OCI-LY7 (cell line): ENCODE measurements around the gene PTGES3. TPM values are rescaled to one million over a fixed set of nuclear protein-coding genes. Genes with fewer than 3 reads are reported as not detected.

Source experiments
- BruUV-seq: library from RNA; stranded (reverse); fragments of 400-500 nt; replicated peaks from 2 replicates; lab custom pipeline; 2021; lab: Mats Ljungman, UMichigan
- CTCF ChIA-PET: fragments of 300-600 bp; sonication (Branson Sonifier 250); formaldehyde crosslinking; loops from one replicate; lab custom pipeline; 2022; ENCODE audit warnings: antibody characterized with exemption; ENCODE audit not compliant: unreplicated experiment; lab: Charles Lee
- POLR2A ChIA-PET: fragments of 300-600 bp; sonication (Branson Sonifier 250); formaldehyde crosslinking; loops from one replicate; lab custom pipeline; 2022; ENCODE audit warnings: antibody characterized with exemption; lab: Charles Lee
- DNase-seq: peaks from one replicate; pipeline ENCODE4 v3.0.0-alpha.2; 2015; ENCODE audit warnings: low spot score
- H2AFZ ChIP-seq: fragments of 200-600 bp; sonication (generic), shearing (Covaris generic); 2 replicates; pipeline ENCODE4 v1.6.1; 2014; ENCODE audit warnings: mild to moderate bottlenecking, antibody characterized with exemption, low read length, moderate library complexity
- H3K27ac ChIP-seq: fragments of 200-600 bp; sonication (generic); 2 replicates; pipeline ENCODE4 v1.5.1; 2014; ENCODE audit warnings: mixed run types, low read depth, mild to moderate bottlenecking, moderate library complexity, low read length, inconsistent platforms; ENCODE audit not compliant: poor library complexity, severe bottlenecking
- H3K36me3 ChIP-seq: fragments of 200-600 bp; sonication (generic); 2 replicates; pipeline ENCODE4 v1.6.1; 2014; ENCODE audit warnings: mild to moderate bottlenecking, antibody characterized with exemption, low read length, moderate library complexity, mixed read lengths; ENCODE audit not compliant: insufficient read depth
- H3K4me1 ChIP-seq: fragments of 200-600 bp; sonication (generic); 2 replicates; pipeline ENCODE4 v1.5.1; 2014; ENCODE audit warnings: mild to moderate bottlenecking, low read length; ENCODE audit not compliant: insufficient read depth, poor library complexity, severe bottlenecking
- H3K4me2 ChIP-seq: fragments of 200-600 bp; sonication (generic); 2 replicates; pipeline ENCODE4 v1.6.1; 2014; ENCODE audit warnings: mild to moderate bottlenecking, low read length
- H3K4me3 ChIP-seq: fragments of 200-600 bp; sonication (generic); 2 replicates; pipeline ENCODE4 v1.5.1; 2014; ENCODE audit warnings: mild to moderate bottlenecking, low read depth, low read length; ENCODE audit not compliant: poor library complexity, severe bottlenecking
- H3K79me2 ChIP-seq: fragments of 200-600 bp; sonication (generic); 2 replicates; pipeline ENCODE4 v1.6.1; 2016; ENCODE audit warnings: low read depth, mild to moderate bottlenecking, low read length, moderate library complexity, mixed read lengths; ENCODE audit not compliant: insufficient read depth
- H3K9me2 ChIP-seq: fragments of 200-600 bp; sonication (generic); 2 replicates; pipeline ENCODE4 v1.6.1; 2016; ENCODE audit warnings: mild to moderate bottlenecking, low read length, mixed read lengths; ENCODE audit not compliant: insufficient read depth
- H3K9me3 ChIP-seq: fragments of 200-600 bp; sonication (generic); 2 replicates; pipeline ENCODE4 v1.6.1; 2014; ENCODE audit warnings: mild to moderate bottlenecking, mixed run types, low read length, mixed read lengths
- H4K20me1 ChIP-seq: fragments of 200-600 bp; sonication (generic); 2 replicates; pipeline ENCODE4 v1.6.1; 2014; ENCODE audit warnings: mild to moderate bottlenecking, antibody characterized with exemption, low read length, moderate library complexity, mixed read lengths; ENCODE audit not compliant: insufficient read depth
- CTCF ChIP-seq: fragments of 200-600 bp; sonication (generic); conservative IDR thresholded peaks from 2 replicates; pipeline ENCODE4 v1.5.1; 2014; ENCODE audit warnings: mild to moderate bottlenecking, antibody characterized with exemption, low read length, moderate library complexity, mixed read lengths
- EZH2phosphoT487 ChIP-seq: fragments of 200-600 bp; sonication (generic); IDR thresholded peaks from 2 replicates; pipeline ENCODE4 v1.6.1; 2018; ENCODE audit warnings: low read depth, borderline replicate concordance, mild to moderate bottlenecking, mixed run types, antibody characterized with exemption, low read length, moderate library complexity, mixed read lengths
- intact Hi-C: fragments of 100-400 bp; cut with micrococcal nuclease; formaldehyde crosslinking; loops from one replicate; pipeline ENCODE4 v1.10.0; 2022; ENCODE audit not compliant: unreplicated experiment
- total RNA-seq, 2 experiments: library from RNA; depleted of rRNA in 1 of 2; stranded (reverse); fragments of >200 nt in 1 of 2; shearing (Covaris generic) in 1 of 2; gene quantifications; 2 replicates each; pipeline ENCODE4 v1.2.3, GENCODE V29; 2014 to 2022

PTGES3 gene
- total RNA-seq, 2 experiments from 2014 or later = 91.2 to 269 TPM

GRCh38 chr12:56677680-56678079, 10.4 kb downstream of the PTGES3 start:
- DNase-seq = no peak
- no peak for TF ChIP-seq EZH2phosphoT487
- no peak for TF ChIP-seq CTCF
- intact Hi-C loops = no loop called here
- Histone ChIP-seq H3K27ac (no peak overlapping the region), H3K4me2 (no peak overlapping the region), H3K4me3 (no peak overlapping the region), H4K20me1 (peaks cover 30% of the 10 kb centered on the region), H3K4me1 (no peaks in the 10 kb centered on the region), H3K9me2 (no peaks in the 10 kb centered on the region), H3K36me3 (peaks cover 91% of the 10 kb centered on the region), H3K79me2 (peaks cover 97% of the 10 kb centered on the region), H2AFZ (no peak overlapping the region), H3K9me3 (no peaks in the 10 kb centered on the region)
- CTCF ChIA-PET = no interaction called here
- BruUV-seq = TSS peak; percentile 13
- POLR2A ChIA-PET = interaction anchor here (0.7 to 1.3 kb wide), 3 partner anchors 9 to 955 kb away, joined by 3 to 8 read pairs (median 4); partner anchors contain the start of gene B4GALNT1

- no peak for DNase-seq
- CTCF ChIA-PET = no interaction called here
- Histone ChIP-seq H3K4me2 (no peak overlapping the region), H3K9me2 (no peaks in the 10 kb centered on the region), H3K9me3 (no peaks in the 10 kb centered on the region), H4K20me1 (peaks cover 31% of the 10 kb centered on the region), H3K4me3 (no peak overlapping the region), H2AFZ (no peak overlapping the region), H3K36me3 (peaks cover 91% of the 10 kb centered on the region), H3K79me2 (peaks cover 97% of the 10 kb centered on the region), H3K4me1 (no peaks in the 10 kb centered on the region), H3K27ac (no peak overlapping the region)
- BruUV-seq = no TSS peak
- intact Hi-C loops = no loop called here
- TF ChIP-seq CTCF (no peak), EZH2phosphoT487 (no peak)
- POLR2A ChIA-PET = interaction anchor here (0.6 to 1.3 kb wide), 3 partner anchors 9 to 956 kb away, joined by 3 to 8 read pairs (median 4); partner anchors contain the start of gene B4GALNT1
Measured at GRCh38 chr12:56676851-56677580, 11.1 kb downstream of the PTGES3 start.

- Histone ChIP-seq H2AFZ (no peak overlapping the region), H3K4me3 (no peak overlapping the region), H3K36me3 (peaks cover 92% of the 10 kb centered on the region), H3K9me2 (no peaks in the 10 kb centered on the region), H3K9me3 (no peaks in the 10 kb centered on the region), H3K27ac (no peak overlapping the region), H3K4me2 (no peak overlapping the region), H3K79me2 (peaks cover 81% of the 10 kb centered on the region), H3K4me1 (no peaks in the 10 kb centered on the region), H4K20me1 (peaks cover 23% of the 10 kb centered on the region)
- no peak for DNase-seq
- intact Hi-C loops = no loop called here
- ChIA-PET CTCF (no interaction called here), POLR2A (interaction anchor here (1.2 kb wide), 1 partner anchor 69 kb away, joined by 3 read pairs; no protein-coding TSS in a partner anchor)
- TF ChIP-seq EZH2phosphoT487 (no peak), CTCF (no peak)
- no TSS peak for BruUV-seq
Measured at GRCh38 chr12:56671608-56672007, 16.5 kb downstream of the PTGES3 start.
